ENCODE measurements around the gene FKBP8.
A peak's percentile ranks its signal among the peaks of the same experiment; 100 is the strongest.
"Not testable (repeated sequence)": the region's sequence is repeated elsewhere in the genome, so short reads cannot be mapped to it uniquely, and the experiment has no call there.

Gene FKBP8

DNA sequence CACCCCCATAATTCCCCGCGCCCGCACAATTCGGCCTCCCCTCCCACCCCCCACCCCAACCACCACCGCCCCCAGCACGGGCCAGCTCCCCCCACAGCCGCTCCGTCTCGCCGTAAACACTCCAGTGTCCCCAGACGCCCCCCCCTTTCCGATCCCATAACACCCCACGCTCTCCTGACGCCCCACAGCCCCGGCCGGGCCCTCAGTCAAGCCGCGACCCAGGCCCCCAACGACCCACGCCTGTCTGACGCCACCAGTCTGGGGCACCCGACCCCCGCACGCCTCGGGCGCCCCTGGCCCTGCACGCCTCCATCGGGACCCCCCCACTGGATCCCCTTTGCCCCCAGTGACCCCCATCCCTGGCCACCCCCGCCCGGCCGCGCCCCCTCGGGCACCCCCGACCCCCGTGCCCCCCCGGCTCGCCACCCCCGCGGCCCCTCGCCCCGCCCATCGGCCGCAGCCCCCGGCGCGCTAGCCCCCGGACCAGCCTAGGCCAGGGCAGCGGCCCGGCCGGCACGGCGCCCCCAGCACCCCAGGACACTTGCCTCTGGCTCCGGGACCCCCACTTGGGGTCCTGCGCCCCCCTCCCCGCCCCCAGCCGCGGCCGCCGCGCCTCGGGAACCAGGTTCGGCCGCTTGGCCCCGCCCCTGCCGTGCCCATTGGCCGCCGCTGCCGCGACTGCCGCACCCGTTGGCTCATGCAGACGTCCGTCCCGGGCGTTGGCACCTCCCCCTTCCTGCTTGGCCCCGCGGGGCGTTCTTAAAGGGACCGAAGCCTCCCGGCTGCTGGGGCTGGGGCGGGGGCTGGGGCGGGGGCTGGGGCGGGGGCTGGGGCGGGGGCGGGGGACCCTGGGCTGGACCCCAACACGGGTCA lies at the start of gene FKBP8:
Gene FKBP8 (minus strand): TSS at position 633 of the 873 bp plus-strand sequence. CDS start 1,603 bp downstream, outside the sequence.
- DNase-seq = peak; percentile 68

GRCh38 chr19:18592732-18593131 lies 49.4 kb upstream of the FKBP8 start:
- not testable (repeated sequence) for DNase-seq

DNA sequence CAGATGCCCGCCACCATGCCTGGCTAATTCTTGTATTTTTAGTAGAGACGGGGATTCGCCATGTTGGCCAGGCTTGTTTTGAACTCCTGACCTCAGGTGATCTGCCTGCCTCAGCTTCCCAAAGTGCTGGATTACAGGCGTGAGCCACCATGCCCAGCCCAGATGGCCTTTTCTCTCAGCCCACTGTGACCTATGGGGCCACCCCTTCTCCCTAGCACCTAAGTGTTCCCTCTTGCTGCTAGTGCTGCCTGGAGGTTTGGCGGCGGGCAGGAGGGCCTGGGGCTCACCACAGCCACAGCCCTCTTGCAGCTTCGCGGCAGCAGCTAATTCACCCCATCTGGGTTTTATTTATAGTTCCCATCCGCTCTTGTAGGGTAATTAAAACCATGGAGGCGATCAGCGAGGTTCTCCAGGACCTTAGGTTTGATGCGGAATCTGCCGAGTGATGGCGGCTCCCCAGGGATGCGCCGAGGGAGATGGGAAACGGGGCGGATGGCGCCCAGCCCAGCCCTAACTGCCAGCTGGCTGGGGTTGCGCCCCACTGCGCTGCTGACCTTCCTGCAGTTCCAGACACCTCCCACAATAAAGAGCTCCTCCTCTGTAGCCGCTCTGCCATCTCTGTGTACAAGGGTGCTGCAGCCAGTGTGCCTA lies 48.5 kb upstream of the FKBP8 start:
- no peak for DNase-seq

DNA sequence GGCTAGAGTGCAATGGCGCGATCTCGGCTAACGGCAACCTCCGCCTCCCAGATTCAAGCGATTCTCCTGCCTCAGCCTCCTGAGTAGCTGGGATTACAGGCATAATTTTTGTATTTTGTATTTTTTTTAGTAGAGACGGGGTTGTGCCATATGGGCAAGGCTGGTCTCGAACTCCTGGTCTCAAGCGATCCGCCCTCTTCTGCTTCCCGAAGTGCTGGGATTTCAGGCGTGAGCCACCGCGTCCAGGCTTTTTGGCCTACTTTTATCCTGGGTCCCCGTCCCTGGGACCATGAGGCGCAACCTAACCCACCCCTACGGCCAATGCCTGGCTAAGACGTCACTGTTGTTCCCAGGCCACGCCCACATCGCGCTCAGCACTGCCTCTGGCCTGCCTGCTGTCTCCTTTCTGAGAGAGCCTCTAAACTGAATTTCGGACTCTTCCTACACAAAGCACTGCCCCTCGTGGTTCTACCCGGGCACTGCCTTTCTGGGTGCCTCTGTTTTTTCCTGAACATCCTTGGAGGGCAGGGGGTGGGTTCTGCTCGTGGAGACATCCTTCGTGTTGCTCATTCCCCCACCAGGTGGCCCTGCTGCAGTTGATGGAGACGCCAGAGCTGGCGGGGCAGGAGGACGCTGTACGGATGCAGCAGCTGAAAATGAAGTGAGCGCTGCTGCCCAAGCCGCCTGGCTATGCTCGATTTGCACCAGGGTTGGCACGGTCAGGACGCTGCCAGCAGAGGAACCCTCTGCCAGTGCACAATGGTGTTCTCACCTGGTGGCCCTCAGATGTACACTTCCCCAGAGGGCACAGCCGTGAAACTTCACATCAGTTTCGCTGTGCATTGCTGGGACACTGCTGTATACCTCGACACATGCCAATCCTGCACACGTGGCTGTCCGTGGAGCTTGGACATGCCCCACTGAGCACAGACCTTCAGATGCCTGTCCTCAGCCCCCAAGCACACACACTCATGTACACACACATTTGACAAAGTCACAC lies 47.2 kb upstream of the FKBP8 start:
- DNase-seq = no peak

DNA sequence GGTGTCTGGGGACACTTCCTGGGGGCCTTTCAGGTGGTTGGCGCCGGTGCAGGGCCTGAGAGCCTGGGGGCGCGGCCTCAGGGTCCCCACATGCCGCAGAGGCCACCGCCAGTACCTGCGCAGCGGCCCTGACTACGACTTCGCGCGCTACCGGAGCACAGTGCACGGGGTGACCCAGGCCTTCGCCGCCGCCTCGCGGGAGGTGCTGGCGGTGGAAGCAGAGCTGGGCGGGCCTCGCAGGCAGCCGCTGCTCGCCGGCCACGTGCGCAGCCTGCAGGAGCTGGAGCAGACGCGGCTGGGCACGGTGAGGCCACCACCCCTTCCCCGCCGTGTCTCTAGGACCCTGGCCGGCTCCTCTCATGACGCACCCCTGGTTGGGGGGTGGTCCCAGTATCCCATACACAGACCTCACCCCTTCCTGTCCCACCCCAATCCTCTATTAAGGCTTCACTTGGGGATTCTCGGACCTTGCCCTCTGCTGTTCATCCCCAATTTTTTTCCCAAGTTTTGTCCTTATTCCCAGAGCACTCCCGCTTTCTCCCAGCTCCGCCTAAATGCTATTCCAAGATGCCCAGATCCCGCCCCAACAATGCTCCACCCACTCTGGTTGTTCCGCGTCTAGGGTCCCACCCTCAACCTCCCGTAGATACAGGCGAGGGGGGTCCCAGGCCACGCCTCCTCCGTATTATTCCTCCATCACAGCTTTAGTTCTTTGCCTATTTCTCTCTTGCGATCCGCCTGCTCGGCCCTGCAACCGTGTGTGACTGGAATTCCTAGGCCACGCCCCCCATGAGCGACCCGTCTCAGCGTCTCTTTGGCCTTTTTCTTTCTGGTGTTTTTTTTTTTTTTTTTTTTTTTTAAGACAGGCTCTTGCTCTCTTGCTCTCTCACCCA lies 46.3 kb upstream of the FKBP8 start:
- no peak for DNase-seq

GRCh38 chr19:18588611-18589379 lies 45.4 kb upstream of the FKBP8 start, which contains the start of gene REX1BD:
Gene REX1BD (plus strand): TSS chr19:18588798. CDS start chr19:18588802, 4 bp downstream.
- peak; percentile 92 for DNase-seq

DNA sequence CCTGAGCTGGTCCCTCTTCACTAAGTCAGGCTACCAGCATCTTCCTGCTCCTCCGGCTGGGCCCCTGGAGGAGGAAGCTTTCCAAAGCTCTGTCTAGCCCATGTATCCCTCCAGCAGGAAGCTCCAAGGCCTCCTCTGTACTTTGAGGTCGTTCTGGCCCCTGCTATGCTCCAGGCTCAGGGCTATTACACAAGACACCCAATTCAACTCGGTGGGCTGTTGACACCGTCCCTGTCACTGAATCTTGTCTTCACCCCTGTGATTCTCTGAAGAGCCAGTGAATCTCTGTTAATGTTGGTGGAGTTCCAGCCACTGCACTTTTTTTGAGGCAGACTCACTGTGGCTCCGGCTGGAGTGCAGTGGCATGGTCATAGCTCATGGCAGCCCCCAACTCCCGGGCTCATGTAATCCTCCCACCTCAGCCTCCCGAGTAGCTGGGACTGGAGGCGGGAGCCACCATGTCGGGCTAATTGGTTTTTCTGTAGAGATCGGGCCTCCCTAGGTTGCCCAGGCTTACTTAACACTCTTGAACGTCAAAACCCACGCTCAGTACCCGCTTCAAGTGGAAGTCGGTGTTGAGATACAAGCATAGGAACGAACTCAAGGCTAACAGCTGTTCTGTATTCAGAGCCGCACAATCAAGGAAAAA lies 44.7 kb upstream of the FKBP8 start:
- no peak for DNase-seq

- no peak for DNase-seq
These were observed 44.2 kb upstream of the FKBP8 start for GRCh38 chr19:18587561-18587960.

DNA sequence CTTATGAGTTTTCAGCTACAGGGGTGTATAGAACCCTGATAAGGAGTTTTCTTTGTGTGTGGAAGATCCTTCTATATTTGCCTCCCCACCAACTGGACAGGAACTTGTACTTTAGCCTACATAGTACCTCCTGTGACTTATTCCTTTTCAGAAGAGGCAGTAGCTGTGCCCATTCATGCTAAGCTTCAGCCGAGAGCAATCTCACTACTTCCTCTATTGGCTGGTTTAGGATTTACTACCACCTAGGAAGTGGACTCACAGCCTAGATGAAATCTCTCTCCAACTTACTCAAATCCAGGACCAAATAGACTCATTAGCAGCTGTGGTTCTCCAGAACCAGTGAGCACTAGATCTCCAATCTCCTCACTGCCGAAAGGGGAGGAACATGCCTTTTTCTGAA lies 42.9 kb upstream of the FKBP8 start:
- DNase-seq = no peak

DNA sequence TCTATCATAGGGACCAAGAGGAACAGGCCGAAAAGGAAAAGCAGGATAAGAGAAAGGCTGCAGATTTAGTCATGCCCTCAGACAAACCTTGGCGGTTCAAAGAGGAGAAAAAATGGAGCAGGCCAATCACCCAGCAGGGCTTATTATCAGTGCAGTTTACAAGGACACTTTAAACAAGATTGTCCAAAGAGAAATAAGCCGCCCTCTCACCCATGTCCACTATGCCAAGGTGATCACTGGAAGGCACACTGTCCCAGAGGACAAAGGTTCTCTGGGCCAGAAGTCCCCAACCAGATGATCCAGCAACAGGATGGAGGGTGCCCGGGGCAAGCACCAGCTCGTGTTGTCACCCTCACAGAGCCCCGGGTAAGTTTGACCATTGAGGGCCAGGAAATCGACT lies 36.9 kb upstream of the FKBP8 start:
- no peak for DNase-seq

DNA sequence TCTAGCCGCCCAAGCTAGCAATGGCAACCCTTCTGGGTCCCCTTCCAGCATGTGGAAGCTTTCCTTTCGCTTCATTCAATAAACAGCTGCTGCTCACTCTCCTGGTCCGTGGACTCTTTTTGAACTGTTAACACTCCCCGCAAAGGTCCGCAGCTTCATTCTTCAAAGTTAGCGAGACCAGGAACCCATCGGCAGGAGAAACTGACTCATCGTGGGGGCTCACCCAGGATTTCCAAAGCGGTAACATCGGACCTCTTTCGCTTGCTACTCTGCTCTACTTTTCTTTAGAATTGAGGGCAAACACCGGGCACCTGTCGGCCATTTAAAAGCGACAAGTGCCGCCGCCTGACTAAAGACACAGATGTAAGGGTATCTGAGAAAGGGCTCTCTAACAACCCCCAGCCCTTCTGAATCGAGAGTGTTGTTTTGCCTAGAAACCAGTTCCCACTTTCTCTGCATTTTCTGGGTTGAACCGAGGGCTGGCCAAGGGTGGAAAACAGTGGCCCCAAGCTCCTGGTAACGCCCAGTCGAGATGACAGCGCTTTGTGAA lies 34.1 kb upstream of the FKBP8 start:
- DNase-seq = no peak

- no peak for DNase-seq
These were observed 33.0 kb upstream of the FKBP8 start for GRCh38 chr19:18576383-18576782.

GRCh38 chr19:18574691-18575291 lies 31.4 kb upstream of the FKBP8 start:
- DNase-seq = no peak

DNA sequence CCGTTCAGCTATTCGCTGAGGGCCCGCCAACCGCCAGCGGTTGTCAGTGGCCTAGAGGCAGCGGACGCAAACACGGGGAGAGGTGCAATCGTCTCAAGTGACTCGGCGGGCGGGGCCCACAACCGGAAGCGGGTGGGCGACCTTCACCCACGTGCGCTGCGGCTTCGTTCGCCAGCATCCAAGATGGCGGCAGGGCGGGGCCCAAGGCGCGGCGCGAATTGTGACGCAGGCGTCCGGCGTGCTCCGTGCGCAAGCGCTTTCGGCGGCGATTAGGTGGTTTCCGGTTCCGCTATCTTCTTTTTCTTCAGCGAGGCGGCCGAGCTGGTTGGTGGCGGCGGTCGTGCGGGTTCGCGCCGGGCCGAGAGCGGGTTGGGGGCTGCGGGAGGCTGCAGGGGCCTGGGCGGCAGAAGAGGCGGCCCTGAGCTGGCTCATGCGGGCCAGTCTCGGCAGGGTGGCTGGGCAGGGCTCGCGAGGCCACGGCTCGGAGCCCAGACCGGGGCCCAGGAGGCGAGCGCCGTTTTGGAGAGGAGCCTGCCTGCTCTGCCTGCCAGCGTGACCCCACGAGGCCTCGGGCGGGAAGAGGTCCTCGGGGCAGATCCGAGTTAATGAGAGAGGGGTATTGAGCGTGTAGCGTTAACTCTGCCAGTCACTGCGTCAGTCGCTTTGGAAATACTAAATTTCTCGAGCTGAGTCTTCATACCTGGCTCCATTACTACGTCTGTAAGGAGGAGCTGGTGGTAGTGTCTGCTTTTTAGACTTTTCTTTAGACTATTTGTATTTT lies 28.4 kb upstream of the FKBP8 start, which contains the start of gene UBA52:
Gene UBA52 (plus strand): TSS at position 294 of the 781 bp plus-strand sequence. CDS start 1,444 bp downstream, outside the sequence.
- DNase-seq = peak; percentile 98

DNA sequence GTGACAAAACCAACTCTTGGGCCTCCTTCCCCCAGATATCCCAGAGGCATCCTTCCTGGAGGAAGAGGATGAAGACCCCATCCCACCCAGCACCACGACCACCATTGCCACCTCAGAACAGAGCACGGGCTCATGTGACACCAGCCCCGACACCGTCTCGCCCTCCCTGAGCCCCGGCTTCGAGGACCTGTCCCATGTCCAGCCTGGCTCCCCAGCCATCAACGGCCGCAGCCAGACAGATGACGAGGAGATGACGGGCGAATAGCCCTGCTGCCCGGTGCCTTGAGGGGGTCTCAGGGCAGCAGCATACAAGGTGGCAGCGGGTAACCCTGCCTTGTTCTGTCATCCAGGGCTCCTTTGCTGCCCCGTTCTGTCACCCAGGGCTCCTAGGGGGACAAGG lies 25.0 kb upstream of the FKBP8 start:
- no peak for DNase-seq

- DNase-seq = no peak
These were observed 23.6 kb upstream of the FKBP8 start for GRCh38 chr19:18566953-18567352.

DNA sequence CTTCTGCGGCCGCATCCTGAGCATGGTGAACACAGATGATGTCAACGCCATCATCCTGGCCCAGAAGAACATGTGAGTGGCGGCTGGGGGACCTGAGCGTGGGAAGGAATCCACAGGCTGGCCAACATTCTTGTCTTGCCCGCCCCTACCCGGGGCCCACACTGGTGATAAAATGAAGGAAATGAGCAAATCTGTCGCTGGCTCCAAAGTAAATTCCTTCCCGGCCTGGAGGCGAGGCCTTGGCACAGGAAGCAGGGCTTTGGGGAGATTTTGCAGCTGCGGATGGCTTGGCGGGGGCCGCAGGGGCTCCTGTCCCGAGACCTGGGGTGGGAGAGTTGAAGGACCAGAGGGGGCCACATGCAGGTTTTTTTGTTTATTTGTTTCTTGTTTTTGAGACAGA lies 18.7 kb upstream of the FKBP8 start:
- no peak for DNase-seq

DNA sequence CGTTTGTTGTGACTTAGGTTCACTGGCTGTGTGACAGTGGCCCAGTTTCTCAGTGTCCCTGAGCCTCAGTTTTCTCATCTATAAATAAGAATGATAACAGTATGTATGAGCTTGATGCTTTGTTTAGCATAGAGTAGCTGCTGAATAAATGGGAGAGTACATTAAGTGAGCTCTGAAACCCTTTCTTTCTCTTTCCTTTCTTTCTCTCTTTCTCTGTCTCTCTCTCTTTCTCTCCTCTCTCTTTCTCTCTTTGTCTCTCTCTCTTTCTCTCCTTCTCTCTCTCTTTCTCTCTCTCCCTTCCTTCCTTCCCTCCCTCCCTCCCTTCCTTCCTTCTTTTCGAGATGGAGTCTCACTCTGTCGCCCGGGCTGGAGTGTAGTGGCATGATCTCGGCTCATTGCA lies 16.3 kb upstream of the FKBP8 start:
- DNase-seq = no peak

- no peak for DNase-seq
These were observed 15.2 kb upstream of the FKBP8 start for GRCh38 chr19:18558604-18559003.

All from KG1 (cell line).